Measurements from ENCODE around the gene ATG101. TPM values are rescaled to one million over a fixed set of nuclear protein-coding genes. Genes with fewer than 3 reads are reported as not detected.

ATG101 gene
- total RNA-seq, 1 experiment from 2014 or later = 66.9 TPM

GRCh38 chr12:52087961-52088820 lies 18.4 kb downstream of the ATG101 start:
- POLR2A ChIA-PET = interaction anchor here (0.7 kb wide), 1 partner anchor 41 kb away, joined by 5 read pairs; no protein-coding TSS in a partner anchor
- TF ChIP-seq, protein P1, sequence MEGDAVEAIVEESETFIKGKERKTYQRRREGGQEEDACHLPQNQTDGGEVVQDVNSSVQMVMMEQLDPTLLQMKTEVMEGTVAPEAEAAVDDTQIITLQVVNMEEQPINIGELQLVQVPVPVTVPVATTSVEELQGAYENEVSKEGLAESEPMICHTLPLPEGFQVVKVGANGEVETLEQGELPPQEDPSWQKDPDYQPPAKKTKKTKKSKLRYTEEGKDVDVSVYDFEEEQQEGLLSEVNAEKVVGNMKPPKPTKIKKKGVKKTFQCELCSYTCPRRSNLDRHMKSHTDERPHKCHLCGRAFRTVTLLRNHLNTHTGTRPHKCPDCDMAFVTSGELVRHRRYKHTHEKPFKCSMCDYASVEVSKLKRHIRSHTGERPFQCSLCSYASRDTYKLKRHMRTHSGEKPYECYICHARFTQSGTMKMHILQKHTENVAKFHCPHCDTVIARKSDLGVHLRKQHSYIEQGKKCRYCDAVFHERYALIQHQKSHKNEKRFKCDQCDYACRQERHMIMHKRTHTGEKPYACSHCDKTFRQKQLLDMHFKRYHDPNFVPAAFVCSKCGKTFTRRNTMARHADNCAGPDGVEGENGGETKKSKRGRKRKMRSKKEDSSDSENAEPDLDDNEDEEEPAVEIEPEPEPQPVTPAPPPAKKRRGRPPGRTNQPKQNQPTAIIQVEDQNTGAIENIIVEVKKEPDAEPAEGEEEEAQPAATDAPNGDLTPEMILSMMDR (IDR thresholded peaks at IDR 0.05; ENCODE audit: unreplicated experiment) = no peak
- H3K27me3 Mint-ChIP-seq (ENCODE audit: insufficient read depth, unreplicated experiment) = peaks cover 78% of the 10 kb centered on the region
- no peaks in the 10 kb centered on the region for H3K36me3 Mint-ChIP-seq (ENCODE audit: insufficient read depth, unreplicated experiment)
- H3K27ac Mint-ChIP-seq (ENCODE audit: low read depth, unreplicated experiment) = no peak overlapping the region
- intact Hi-C loops (cut with micrococcal nuclease) = no loop called here
- H3K9me3 Mint-ChIP-seq (ENCODE audit: unreplicated experiment) = no peaks in the 10 kb centered on the region
- CTCF ChIA-PET = interaction anchor here (0.6 to 32.1 kb wide), 3 partner anchors 40 to 1876 kb away, joined by 3 to 560 read pairs (median 5); no protein-coding TSS in a partner anchor
- DNase-seq (ENCODE audit: unreplicated experiment) = no peak
- BruUV-seq (replicated peaks) = no TSS peak
- H3K4me1 Mint-ChIP-seq (ENCODE audit: insufficient read depth, unreplicated experiment) = peaks cover 14% of the 10 kb centered on the region
- H3K4me3 Mint-ChIP-seq (ENCODE audit: unreplicated experiment) = no peak overlapping the region

DNA sequence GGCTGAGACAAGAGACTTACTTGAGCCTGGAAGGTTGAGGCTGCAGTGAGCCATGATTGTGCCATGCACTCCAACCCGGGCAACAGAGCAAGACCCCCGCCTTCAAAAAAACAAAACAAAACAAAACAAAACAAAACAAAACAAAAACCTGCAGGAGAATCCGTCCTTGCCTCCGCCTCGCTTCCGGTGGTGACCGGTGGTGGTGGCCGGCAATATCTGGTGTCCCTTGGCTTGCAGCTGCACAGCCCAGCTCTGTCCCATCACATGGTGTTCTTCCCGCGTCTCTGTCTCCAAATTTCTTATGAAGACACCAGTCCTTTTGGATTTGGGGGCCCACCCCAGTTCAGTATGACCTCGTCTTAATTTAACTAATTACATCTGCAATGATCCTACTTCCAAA lies 19.7 kb downstream of the ATG101 start:
- peaks cover 90% of the 10 kb centered on the region for H3K27me3 Mint-ChIP-seq (ENCODE audit: insufficient read depth, unreplicated experiment)
- H3K4me1 Mint-ChIP-seq (ENCODE audit: insufficient read depth, unreplicated experiment) = peaks cover 14% of the 10 kb centered on the region
- CTCF ChIA-PET = interaction anchor here (32.1 kb wide), 1 partner anchor 65 kb away, joined by 560 read pairs; no protein-coding TSS in a partner anchor
- intact Hi-C loops (cut with micrococcal nuclease) = no loop called here
- no peaks in the 10 kb centered on the region for H3K36me3 Mint-ChIP-seq (ENCODE audit: insufficient read depth, unreplicated experiment)
- no peak overlapping the region for H3K27ac Mint-ChIP-seq (ENCODE audit: low read depth, unreplicated experiment)
- BruUV-seq (replicated peaks) = no TSS peak
- DNase-seq (ENCODE audit: unreplicated experiment) = no peak
- TF ChIP-seq, protein P1 (IDR thresholded peaks at IDR 0.05; ENCODE audit: unreplicated experiment) = no peak
- H3K4me3 Mint-ChIP-seq (ENCODE audit: unreplicated experiment) = no peak overlapping the region
- H3K9me3 Mint-ChIP-seq (ENCODE audit: unreplicated experiment) = no peaks in the 10 kb centered on the region
- POLR2A ChIA-PET = no interaction called here

DNA sequence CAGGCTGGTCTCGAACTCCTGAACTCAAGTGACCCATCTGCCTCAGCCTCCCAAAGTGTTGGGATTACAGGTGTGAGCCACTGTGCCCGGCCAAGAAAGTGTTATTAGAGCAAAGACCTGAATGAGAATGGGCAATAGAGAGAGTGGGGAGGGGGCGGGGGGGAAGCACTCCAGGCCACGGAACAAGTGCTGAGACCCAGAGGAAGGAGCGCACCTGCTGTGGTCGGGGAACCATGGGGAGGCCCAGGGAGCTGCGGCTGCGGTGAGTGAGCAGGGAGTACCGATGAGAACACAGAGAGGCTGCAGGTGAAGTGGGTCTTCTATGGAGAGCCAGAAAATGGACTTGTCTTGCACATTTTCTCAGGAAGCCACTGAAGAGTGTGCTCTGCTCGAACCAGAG lies 20.5 kb downstream of the ATG101 start:
- intact Hi-C loops (cut with micrococcal nuclease) = no loop called here
- Mint-ChIP-seq H3K9me3 (ENCODE audit: unreplicated experiment) (no peaks in the 10 kb centered on the region), H3K36me3 (ENCODE audit: insufficient read depth, unreplicated experiment) (no peaks in the 10 kb centered on the region), H3K27me3 (ENCODE audit: insufficient read depth, unreplicated experiment) (peaks cover 98% of the 10 kb centered on the region), H3K27ac (ENCODE audit: low read depth, unreplicated experiment) (no peak overlapping the region), H3K4me1 (ENCODE audit: insufficient read depth, unreplicated experiment) (peaks cover 14% of the 10 kb centered on the region), H3K4me3 (ENCODE audit: unreplicated experiment) (no peak overlapping the region)
- ChIA-PET CTCF (interaction anchor here (1.0 to 1.3 kb wide), 2 partner anchors 65 to 67 kb away, joined by 3 to 9 read pairs; no protein-coding TSS in a partner anchor), POLR2A (no interaction called here)
- TF ChIP-seq, protein P1 (IDR thresholded peaks at IDR 0.05; ENCODE audit: unreplicated experiment) = no peak
- no TSS peak for BruUV-seq (replicated peaks)
- no peak for DNase-seq (ENCODE audit: unreplicated experiment)

DNA sequence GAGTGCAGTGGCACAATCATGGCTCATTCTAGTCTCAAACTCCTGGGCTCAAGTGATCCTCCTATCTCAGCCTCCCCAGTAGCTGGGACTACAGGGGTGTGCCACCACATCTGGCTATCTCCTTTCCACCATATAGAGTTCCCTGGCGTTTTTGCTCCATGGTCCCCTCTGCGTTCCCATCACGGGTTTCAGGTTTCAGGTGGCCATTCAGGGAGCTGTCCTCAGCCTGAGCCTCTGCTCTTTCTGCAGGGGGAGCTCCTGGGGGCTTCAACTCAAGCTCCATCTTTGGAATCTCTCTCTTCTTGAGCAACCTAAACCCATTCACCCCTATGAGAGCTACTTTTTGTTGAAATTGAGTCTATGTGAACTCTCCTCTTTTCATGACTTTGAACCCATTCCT lies 21.3 kb downstream of the ATG101 start:
- CTCF ChIA-PET = interaction anchor here (0.6 to 1.3 kb wide), 5 partner anchors 9 to 71 kb away, joined by 3 to 9 read pairs (median 3); no protein-coding TSS in a partner anchor
- POLR2A ChIA-PET = interaction anchor here (0.8 to 1.1 kb wide), 2 partner anchors 10 to 66 kb away, joined by 3 read pairs; no protein-coding TSS in a partner anchor
- DNase-seq (ENCODE audit: unreplicated experiment) = no peak
- no peaks in the 10 kb centered on the region for H3K36me3 Mint-ChIP-seq (ENCODE audit: insufficient read depth, unreplicated experiment)
- TF ChIP-seq, protein P1 (IDR thresholded peaks at IDR 0.05; ENCODE audit: unreplicated experiment) = no peak
- H3K9me3 Mint-ChIP-seq (ENCODE audit: unreplicated experiment) = no peaks in the 10 kb centered on the region
- intact Hi-C loops (cut with micrococcal nuclease) = no loop called here
- no TSS peak for BruUV-seq (replicated peaks)
- peaks cover 97% of the 10 kb centered on the region for H3K27me3 Mint-ChIP-seq (ENCODE audit: insufficient read depth, unreplicated experiment)
- no peak overlapping the region for H3K27ac Mint-ChIP-seq (ENCODE audit: low read depth, unreplicated experiment)
- peaks cover 9% of the 10 kb centered on the region for H3K4me1 Mint-ChIP-seq (ENCODE audit: insufficient read depth, unreplicated experiment)
- H3K4me3 Mint-ChIP-seq (ENCODE audit: unreplicated experiment) = no peak overlapping the region
